Fibroblast of mammary gland (primary cell): ENCODE measurements around the gene HNRNPDL.
"Not testable (repeated sequence)": the region's sequence is repeated elsewhere in the genome, so short reads cannot be mapped to it uniquely, and the experiment has no call there.

Source experiments
- DNase-seq: peaks from one replicate; pipeline ENCODE4 v3.0.0-alpha.2; 2010; ENCODE audit warnings: low read depth
- H3K4me3 ChIP-seq: 2 replicates; pipeline ENCODE4 v1.5.1; 2011; ENCODE audit warnings: low read depth, mild to moderate bottlenecking, low read length, moderate library complexity; ENCODE audit not compliant: control insufficient read depth
- TF ChIP-seq, protein P1 (sequence below): conservative IDR thresholded peaks from 2 replicates; pipeline ENCODE4 v1.5.1; 2011; ENCODE audit warnings: low read depth, low read length, inconsistent platforms; ENCODE audit not compliant: control insufficient read depth, insufficient read depth

HNRNPDL gene

GRCh38 chr4:82394896-82395295, 35.4 kb downstream of the HNRNPDL start:
- TF ChIP-seq, protein P1, sequence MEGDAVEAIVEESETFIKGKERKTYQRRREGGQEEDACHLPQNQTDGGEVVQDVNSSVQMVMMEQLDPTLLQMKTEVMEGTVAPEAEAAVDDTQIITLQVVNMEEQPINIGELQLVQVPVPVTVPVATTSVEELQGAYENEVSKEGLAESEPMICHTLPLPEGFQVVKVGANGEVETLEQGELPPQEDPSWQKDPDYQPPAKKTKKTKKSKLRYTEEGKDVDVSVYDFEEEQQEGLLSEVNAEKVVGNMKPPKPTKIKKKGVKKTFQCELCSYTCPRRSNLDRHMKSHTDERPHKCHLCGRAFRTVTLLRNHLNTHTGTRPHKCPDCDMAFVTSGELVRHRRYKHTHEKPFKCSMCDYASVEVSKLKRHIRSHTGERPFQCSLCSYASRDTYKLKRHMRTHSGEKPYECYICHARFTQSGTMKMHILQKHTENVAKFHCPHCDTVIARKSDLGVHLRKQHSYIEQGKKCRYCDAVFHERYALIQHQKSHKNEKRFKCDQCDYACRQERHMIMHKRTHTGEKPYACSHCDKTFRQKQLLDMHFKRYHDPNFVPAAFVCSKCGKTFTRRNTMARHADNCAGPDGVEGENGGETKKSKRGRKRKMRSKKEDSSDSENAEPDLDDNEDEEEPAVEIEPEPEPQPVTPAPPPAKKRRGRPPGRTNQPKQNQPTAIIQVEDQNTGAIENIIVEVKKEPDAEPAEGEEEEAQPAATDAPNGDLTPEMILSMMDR: no peak
- H3K4me3 ChIP-seq: no peak overlapping the region
- no peak for DNase-seq

DNA sequence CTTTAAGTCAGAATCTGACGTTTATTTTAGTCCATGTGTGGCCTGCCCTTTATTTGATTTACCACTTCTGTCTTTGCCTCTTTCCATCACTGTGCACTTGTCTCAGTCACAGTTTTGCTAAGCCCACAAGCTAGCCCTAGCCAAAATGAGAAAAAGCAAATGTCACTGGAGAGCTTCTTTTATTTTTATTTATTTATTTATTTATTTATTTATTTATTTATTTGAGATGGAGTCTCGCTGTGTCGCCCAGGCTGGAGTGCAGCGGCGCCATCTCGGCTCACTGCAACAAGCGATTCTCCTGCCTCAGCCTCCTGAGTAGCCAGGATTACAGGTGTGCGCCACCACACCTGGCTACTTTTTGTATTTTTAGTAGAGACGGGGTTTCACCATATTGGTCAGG, 40.2 kb downstream of the HNRNPDL start:
- H3K4me3 ChIP-seq, DNase-seq: not testable (repeated sequence)

DNA sequence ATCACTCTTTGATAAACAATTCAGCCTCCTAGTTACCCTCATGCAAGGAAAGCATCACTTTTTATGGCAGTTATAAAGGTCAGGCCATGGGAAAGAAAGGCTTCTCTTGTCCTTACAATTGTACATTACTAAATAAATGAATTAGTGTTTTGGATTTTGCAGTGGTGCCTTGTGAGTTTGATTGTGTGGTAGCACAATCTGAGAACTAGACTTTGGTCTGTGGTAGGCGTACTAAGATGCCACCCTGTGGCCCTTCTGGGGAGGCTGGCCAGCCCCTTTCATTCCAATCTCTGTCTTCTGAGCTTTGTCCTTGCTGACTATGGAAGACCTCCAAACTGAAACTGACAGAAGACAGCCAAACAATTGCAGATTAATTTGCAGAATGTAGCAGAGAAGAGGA, 41.9 kb downstream of the HNRNPDL start:
- DNase-seq: no peak
- TF ChIP-seq, protein P1: no peak
- no peak overlapping the region for H3K4me3 ChIP-seq

- not testable (repeated sequence) for H3K4me3 ChIP-seq, DNase-seq
Observed at GRCh38 chr4:82386312-82386711, 44.0 kb downstream of the HNRNPDL start.

DNA sequence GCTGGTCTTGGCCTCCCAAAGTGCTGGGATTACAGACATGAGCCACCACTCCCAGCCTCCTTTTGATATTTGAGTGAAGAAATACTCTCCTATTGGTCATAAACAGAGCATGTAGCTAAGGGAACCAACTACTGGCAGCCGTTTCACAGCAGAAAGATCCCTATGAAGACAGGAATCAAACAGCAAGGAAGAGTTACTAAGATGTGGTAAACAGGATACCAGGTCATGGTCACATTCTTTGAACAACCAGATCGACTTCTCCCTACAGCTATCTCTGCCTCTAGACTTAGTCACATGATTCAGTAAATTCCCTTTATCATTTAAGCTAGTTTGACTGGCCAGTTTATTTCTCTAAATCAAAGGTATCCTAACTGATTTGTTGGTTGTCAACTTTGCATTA, 47.5 kb downstream of the HNRNPDL start:
- DNase-seq: no peak
- no peak overlapping the region for H3K4me3 ChIP-seq
- TF ChIP-seq, protein P1: no peak

DNA sequence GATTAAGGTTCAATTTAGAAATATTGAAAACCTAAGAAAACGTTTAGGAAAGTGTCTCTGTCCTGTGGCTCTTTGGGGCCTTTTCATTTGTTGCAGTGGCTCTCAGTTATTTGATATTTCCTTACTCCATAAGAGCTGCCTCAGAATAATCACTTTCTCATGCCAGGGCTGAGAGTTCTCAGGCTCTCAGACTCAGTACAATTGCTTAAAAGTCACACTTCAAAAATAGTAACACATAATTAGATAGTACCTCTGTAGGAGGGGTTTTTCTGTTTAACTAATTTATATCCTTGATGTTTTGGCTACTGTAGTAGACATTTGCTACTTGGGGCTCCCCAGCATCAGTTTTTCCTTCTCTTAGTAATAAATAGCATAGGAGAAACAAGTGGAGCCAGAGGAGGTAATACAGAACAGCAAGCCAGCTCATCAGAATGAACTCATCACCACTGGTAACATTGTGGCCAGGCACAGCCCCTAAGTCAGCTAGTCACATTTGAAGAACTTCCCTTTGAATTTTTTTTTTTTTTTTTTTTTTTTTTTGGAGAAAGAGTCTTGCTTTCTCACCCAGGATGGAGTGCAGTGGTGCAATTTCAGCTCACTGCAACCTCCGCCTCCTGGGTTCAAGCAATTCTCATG, 48.5 kb downstream of the HNRNPDL start:
- TF ChIP-seq, protein P1: no peak
- no peak overlapping the region for H3K4me3 ChIP-seq
- peak; percentile 30 for DNase-seq

GRCh38 chr4:82381235-82381634, 49.0 kb downstream of the HNRNPDL start:
- TF ChIP-seq, protein P1: no peak
- no peak for DNase-seq
- no peak overlapping the region for H3K4me3 ChIP-seq

DNA sequence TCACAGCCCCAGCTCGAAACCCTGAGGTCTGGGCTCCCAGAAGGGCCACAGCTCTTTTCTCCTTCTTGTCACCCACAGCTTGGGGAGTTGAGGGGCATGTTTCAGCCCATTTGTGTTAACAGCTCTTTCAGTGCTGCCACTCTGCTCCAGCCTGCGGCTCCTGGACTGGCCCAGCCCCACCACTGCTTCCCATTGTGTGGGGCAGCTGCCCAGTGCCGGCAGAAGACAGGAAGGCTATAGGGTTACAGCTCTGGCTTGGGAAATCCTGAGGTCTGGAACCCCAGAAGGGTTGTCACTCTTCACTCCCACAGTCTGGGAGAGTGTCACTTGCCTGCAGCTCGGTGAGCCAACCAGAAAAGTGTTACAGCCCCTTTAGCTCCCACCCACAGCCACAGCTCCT, 49.4 kb downstream of the HNRNPDL start:
- no peak overlapping the region for H3K4me3 ChIP-seq
- no peak for DNase-seq
- TF ChIP-seq, protein P1: no peak
